Liver (tissue), 9 donors: Measurements from ENCODE around the gene TMTC4. TPM values are rescaled to one million over a fixed set of nuclear protein-coding genes. Genes with fewer than 3 reads are reported as not detected.
A peak's percentile ranks its signal among the peaks of the same experiment; 100 is the strongest.

ENCODE experiments used
- DNase-seq: peaks from one replicate; pipeline ENCODE4 v3.0.0-alpha.2; 2017; ENCODE audit warnings: low spot score
- H3K27ac ChIP-seq, 2 donors: one replicate each; pipeline ENCODE4 v1.7.0; 2013; ENCODE audit warnings: inconsistent platforms in 2 of 2, low read length in 2 of 2, control low read depth in 1 of 2, low read depth in 1 of 2, mild to moderate bottlenecking in 1 of 2
- H3K27me3 ChIP-seq, 4 donors: one replicate each; pipeline versions ENCODE4 v1.6.1 to v1.7.0; 2013; ENCODE audit warnings: low read length in 3 of 4, inconsistent platforms in 1 of 4, mild to moderate bottlenecking in 1 of 4, moderate library complexity in 1 of 4; ENCODE audit not compliant: control insufficient read depth in 4 of 4, insufficient read depth in 4 of 4
- H3K36me3 ChIP-seq, 4 donors: one replicate each; pipeline versions ENCODE4 v1.6.1 to v1.7.0; 2013; ENCODE audit warnings: low read length in 3 of 4, mild to moderate bottlenecking in 3 of 4, low read depth in 1 of 4, moderate library complexity in 1 of 4; ENCODE audit not compliant: control insufficient read depth in 4 of 4, insufficient read depth in 3 of 4
- H3K4me1 ChIP-seq, 4 donors: one replicate each; pipeline versions ENCODE4 v1.6.1 to v1.7.0; 2013; ENCODE audit warnings: low read length in 3 of 4, mild to moderate bottlenecking in 3 of 4, moderate library complexity in 1 of 4; ENCODE audit not compliant: control insufficient read depth in 4 of 4, insufficient read depth in 4 of 4
- H3K4me3 ChIP-seq, 3 donors: one replicate each; pipeline versions ENCODE4 v1.6.1 to v1.7.0; 2013; ENCODE audit warnings: low read length in 3 of 3, control low read depth in 1 of 3, low read depth in 1 of 3, mild to moderate bottlenecking in 1 of 3
- H3K9ac ChIP-seq, 2 donors: one replicate each; pipeline ENCODE4 v1.7.0; 2013; ENCODE audit warnings: low read length in 2 of 2, mild to moderate bottlenecking in 2 of 2, moderate library complexity in 2 of 2, control low read depth in 1 of 2, low read depth in 1 of 2
- H3K9me3 ChIP-seq, 4 donors: one replicate each; pipeline versions ENCODE4 v1.6.1 to v1.7.0; 2013; ENCODE audit warnings: low read length in 3 of 4; ENCODE audit not compliant: control insufficient read depth in 4 of 4
- ATF3 ChIP-seq: IDR thresholded peaks from 2 replicates; pipeline ENCODE4 v1.6.1; 2016; ENCODE audit warnings: antibody characterized with exemption
- CTCF ChIP-seq: fragments of 150-350 bp; IDR thresholded peaks from 2 replicates; pipeline ENCODE4 v1.5.1; 2017; ENCODE audit warnings: improper control_type of control experiment, low read depth, low read length; ENCODE audit not compliant: missing input control
- HNF4A ChIP-seq, 2 donors: conservative IDR thresholded peaks; 2 replicates each; pipeline ENCODE4 v1.6.1; 2016; ENCODE audit warnings: antibody characterized with exemption in 2 of 2, mild to moderate bottlenecking in 2 of 2
- HNF4G ChIP-seq: IDR thresholded peaks from 2 replicates; pipeline ENCODE4 v1.6.1; 2016; ENCODE audit warnings: antibody characterized with exemption
- JUND ChIP-seq, 2 donors: IDR thresholded peaks; 2 replicates each; pipeline ENCODE4 v1.6.1; 2016; ENCODE audit warnings: antibody characterized with exemption in 2 of 2
- MAX ChIP-seq: IDR thresholded peaks from 2 replicates; pipeline ENCODE4 v1.6.1; 2016; ENCODE audit warnings: antibody characterized with exemption
- NR2F2 ChIP-seq: IDR thresholded peaks from 2 replicates; pipeline ENCODE4 v1.6.1; 2016; ENCODE audit warnings: antibody characterized with exemption
- RAD21 ChIP-seq, 2 donors: IDR thresholded peaks; 2 replicates each; pipeline ENCODE4 v1.6.1; 2016; ENCODE audit warnings: antibody characterized with exemption in 2 of 2, mild to moderate bottlenecking in 2 of 2
- REST ChIP-seq: IDR thresholded peaks from 2 replicates; pipeline ENCODE4 v1.6.1; 2016; ENCODE audit warnings: antibody characterized with exemption, mild to moderate bottlenecking
- RXRA ChIP-seq, 2 donors: IDR thresholded peaks; 2 replicates each; pipeline ENCODE4 v1.6.1; 2017 to 2018; ENCODE audit warnings: antibody characterized with exemption in 2 of 2, mild to moderate bottlenecking in 1 of 2
- TAF1 ChIP-seq: conservative IDR thresholded peaks from 2 replicates; pipeline ENCODE4 v1.6.1; 2016; ENCODE audit warnings: antibody characterized with exemption, mild to moderate bottlenecking
- ZBTB33 ChIP-seq: IDR thresholded peaks from 2 replicates; pipeline ENCODE4 v1.6.1; 2016; ENCODE audit warnings: antibody characterized with exemption
- WGBS: extraction: QIAGEN DNeasy Blood & Tissue Kit; methylation state at CpG from one replicate; pipeline ENCODE4 v1.1.7; 2013; 5-methylcytosine and 5-hydroxymethylcytosine counted together
- polyA plus RNA-seq, 2 donors: library from polyadenylated mRNA; stranded (reverse) in 1 of 2; unstranded in 1 of 2; fragments of 200-250 nt in 1 of 2; fragments of >200 nt in 1 of 2; fragmentation: Nextera tagmentation in 1 of 2; extraction: Ambion mirVana in 1 of 2; gene quantifications; one replicate each; pipeline versions ENCODE4 v1.2.1 to v1.2.3, GENCODE V29; 2013 to 2015
- total RNA-seq, 2 donors: library from RNA; depleted of rRNA; stranded (reverse); fragments of >200 nt; gene quantifications; one replicate each; pipeline ENCODE4 v1.2.3, GENCODE V29; 2014
- donor health status: healthy.
- donor health status: healthy.
- donor health status: healthy.
- donor health status: healthy.
- donor health status: healthy.

TMTC4 gene
- total and polyA plus RNA-seq, 4 donors: 7.3 to 26.4 (median 12.3) TPM

GRCh38 chr13:100694722-100695508 is 20.3 kb upstream of the TMTC4 start:
- Histone ChIP-seq H3K27me3 (no peaks in the 10 kb centered on the region), H3K4me1 (no peaks in the 10 kb centered on the region), H3K27ac (no peak overlapping the region), H3K4me3 (no peak overlapping the region), H3K36me3 (no peaks in the 10 kb centered on the region), H3K9me3 (peaks cover 0 to 5% (median under 1%) of the 10 kb centered on the region in 4 donors), H3K9ac (no peak overlapping the region)
- DNase-seq: no peak
- 46% methylated on average over 12 of the region's 12 CpGs for WGBS
- TF ChIP-seq RAD21 (IDR thresholded peaks at IDR 0.05): peak; percentile 33 to 63
- no peak for TF ChIP-seq REST
- peak; percentile 16 for TF ChIP-seq CTCF
- no peak for TF ChIP-seq TAF1
- no peak for TF ChIP-seq JUND (IDR thresholded peaks at IDR 0.05)

- no peak overlapping the region for H3K27ac ChIP-seq
- H3K4me1 ChIP-seq: no peaks in the 10 kb centered on the region
- no peak overlapping the region for H3K9ac ChIP-seq
- WGBS: 74% methylated on average over 1 of the region's 1 CpG
- no peak overlapping the region for H3K4me3 ChIP-seq
- no peak for DNase-seq
- no peaks in the 10 kb centered on the region for H3K36me3 ChIP-seq
- TF ChIP-seq ATF3 (no peak), REST (no peak), NR2F2 (no peak), RXRA (IDR thresholded peaks at IDR 0.05) (no peak), ZBTB33 (no peak), HNF4A (conservative IDR thresholded peaks at IDR 0.05) (no peak), MAX (no peak), JUND (IDR thresholded peaks at IDR 0.05) (no peak), HNF4G (no peak), RAD21 (IDR thresholded peaks at IDR 0.05) (no peak)
- H3K27me3 ChIP-seq: no peaks in the 10 kb centered on the region
- H3K9me3 ChIP-seq: peaks cover 0 to 5% (median 2%) of the 10 kb centered on the region in 4 donors
These were observed 14.6 kb upstream of the TMTC4 start for GRCh38 chr13:100689191-100689590.
